HG03139 (cell line): ENCODE results near the gene GMDS.
"Not testable (repeated sequence)": the region's sequence is repeated elsewhere in the genome, so short reads cannot be mapped to it uniquely, and the experiment has no call there.

ENCODE experiments used
- ATAC-seq: cut with Tn5 transposase; IDR thresholded peaks from one replicate; pipeline ENCODE4 v1.9.1; 2021; ENCODE audit not compliant: unreplicated experiment

The GMDS gene

GRCh38 chr6:1702580-1703051 is 542.8 kb downstream of the GMDS start:
- ATAC-seq, result no peak

- no peak for ATAC-seq
Measured at GRCh38 chr6:1701668-1702353, 543.6 kb downstream of the GMDS start.

GRCh38 chr6:1700278-1700967 is 545.0 kb downstream of the GMDS start:
- no peak for ATAC-seq

- ATAC-seq, result no peak
Measured at GRCh38 chr6:1698527-1698926, 546.9 kb downstream of the GMDS start.

GRCh38 chr6:1697688-1698351 is 547.6 kb downstream of the GMDS start:
- no peak for ATAC-seq

- ATAC-seq, result no peak
Measured at GRCh38 chr6:1696463-1696850, 548.9 kb downstream of the GMDS start.

- no peak for ATAC-seq
Measured at GRCh38 chr6:1695546-1696462, 549.6 kb downstream of the GMDS start.

- not testable (repeated sequence) for ATAC-seq
Measured at GRCh38 chr6:1691828-1692227, 553.6 kb downstream of the GMDS start.

- not testable (repeated sequence) for ATAC-seq
Measured at GRCh38 chr6:1690656-1691055, 554.7 kb downstream of the GMDS start.

GRCh38 chr6:1689141-1689540 is 556.3 kb downstream of the GMDS start:
- ATAC-seq, result no peak

GRCh38 chr6:1688396-1688795 is 557.0 kb downstream of the GMDS start:
- ATAC-seq, result no peak

- ATAC-seq, result no peak
Measured at GRCh38 chr6:1687402-1687801, 558.0 kb downstream of the GMDS start.

GRCh38 chr6:1686117-1687098 is 559.0 kb downstream of the GMDS start:
- no peak for ATAC-seq

- no peak for ATAC-seq
Measured at GRCh38 chr6:1679688-1680068, 565.7 kb downstream of the GMDS start.

- no peak for ATAC-seq
Measured at GRCh38 chr6:1679031-1679687, 566.2 kb downstream of the GMDS start.

- ATAC-seq, result no peak
Measured at GRCh38 chr6:1678201-1678600, 567.2 kb downstream of the GMDS start.

- ATAC-seq, result no peak
Measured at GRCh38 chr6:1672379-1672778, 573.0 kb downstream of the GMDS start.

GRCh38 chr6:1670711-1671462 is 574.5 kb downstream of the GMDS start:
- ATAC-seq, result no peak

GRCh38 chr6:1669996-1670395 is 575.4 kb downstream of the GMDS start:
- ATAC-seq, result no peak
